Heart right ventricle (tissue), 16 donors: ENCODE data around the gene ZBTB33. TPM values are rescaled to one million over a fixed set of nuclear protein-coding genes. Genes with fewer than 3 reads are reported as not detected.

ENCODE experiments used
- ATAC-seq, 8 donors: fragments of 200-7000 bp; cut with Tn5 transposase; one replicate each; pipeline ENCODE4 v1.9.1; 2020; ENCODE audit warnings: mild to moderate bottlenecking in 8 of 8, moderate library complexity in 8 of 8, moderate number of reproducible peaks in 1 of 8
- DNase-seq, 2 donors: peaks; one replicate each; pipeline ENCODE4 v3.0.0-alpha.2; 2020
- H3K27ac ChIP-seq, 10 donors: fragments of 200-600 bp; sonication (generic) in 2 of 10; one replicate each; pipeline versions ENCODE4 v1.5.0 to v1.8.0; 2020 to 2022; ENCODE audit warnings: mild to moderate bottlenecking in 3 of 10
- H3K27me3 ChIP-seq, 7 donors: fragments of 200-600 bp; one replicate each; pipeline ENCODE4 v1.8.0; 2021 to 2022; ENCODE audit warnings: mild to moderate bottlenecking in 2 of 7
- H3K36me3 ChIP-seq, 9 donors: fragments of 200-600 bp; sonication (generic) in 1 of 9; one replicate each; pipeline versions ENCODE4 v1.5.0 to v1.8.0; 2020 to 2022; ENCODE audit warnings: mild to moderate bottlenecking in 2 of 9
- H3K4me1 ChIP-seq, 9 donors: fragments of 200-600 bp; sonication (generic) in 1 of 9; one replicate each; pipeline versions ENCODE4 v1.5.0 to v1.8.0; 2020 to 2022; ENCODE audit warnings: mild to moderate bottlenecking in 4 of 9
- H3K4me3 ChIP-seq, 10 donors: fragments of 200-600 bp; sonication (generic) in 2 of 10; one replicate each; pipeline versions ENCODE4 v1.5.0 to v1.8.0; 2020 to 2022; ENCODE audit warnings: mild to moderate bottlenecking in 7 of 10, moderate library complexity in 2 of 10
- H3K9me3 ChIP-seq, 11 donors: fragments of 200-600 bp in 10 of 11; sonication (generic) in 2 of 11; one replicate each; pipeline versions ENCODE4 v1.5.0 to v1.8.0; 2013 to 2022; ENCODE audit warnings: mild to moderate bottlenecking in 2 of 11, control low read depth in 1 of 11, moderate library complexity in 1 of 11
- WGBS, 2 donors: extraction: QIAGEN DNeasy Blood & Tissue Kit; methylation state at CpG; one replicate each; pipeline ENCODE4 v1.1.7; 2013; ENCODE audit warnings: inconsistent platforms in 1 of 2; 5-methylcytosine and 5-hydroxymethylcytosine counted together
- intact Hi-C, 10 donors: fragments of 100-400 bp; cut with DNase I; formaldehyde crosslinking; loops; one replicate each; pipeline versions ENCODE4 v1.11.1 to v1.14.2; 2022
- long read RNA-seq, 3 donors: library from polyadenylated mRNA; unstranded; transcript quantifications; one replicate each; pipeline ENCODE4 v2.0.0, GENCODE V29; 2020 to 2021
- polyA plus RNA-seq, 2 donors: library from polyadenylated mRNA; stranded (reverse); fragments of 200-250 nt; gene quantifications; one replicate each; pipeline ENCODE4 v1.2.3, GENCODE V29; 2013
- total RNA-seq, 10 donors: library from RNA; stranded (reverse); fragmentation: NEBNext Ultra II Directional in 3 of 10; extraction: Animal tissue kit (Norgen Biotek cat#: 25700) in 3 of 10; gene quantifications; one replicate each; pipeline versions ENCODE4 v1.2.1 to v1.2.4, GENCODE V29; 2021 to 2023
- TF ChIP-seq, protein P1 (sequence below), 9 donors: fragments of 200-600 bp; sonication (generic) in 2 of 9; IDR thresholded peaks; one replicate each; pipeline versions ENCODE4 v1.5.0 to v1.8.0; 2021 to 2022; ENCODE audit warnings: antibody characterized with exemption in 9 of 9, mild to moderate bottlenecking in 5 of 9, moderate library complexity in 1 of 9
- donor health status: Arrhythmogenic right ventricular cardiomyopathy.
- donor health status: ischemic (EF 13 %, LVEDD 7.1; RV severe dilation, severe dysfunction).
- donor health status: healthy with polysubstance abuse.
- donor health status: DM: no; HTN: yes; CAD: no.
- donor health status: DM: no; HTN: no; CAD: no.
- donor health status: ischemic (EF 25% LVEDD 6.9; RV normal size, moderate dysfunction).
- donor health status: ischemic (EF 25% LVEDD 5.7; RV mildly dilated, moderate dysfunction).
- donor health status: healthy.
- donor health status: DM: yes; HTN: yes; CAD: no.
- donor health status: Ischemic cardiomyopathy.
- donor health status: ischemic (EF 35%, LVEDD 5.7; RV mildly dilated, moderate dysfunction).
- donor health status: nonischemic (EF 11% LVEDD 7.7; RV severe dilation, severe dysfunction).
- donor health status: DM: yes; HTN: yes; CAD: no.
- donor health status: PGD.
- donor health status: ischemic (EF 29% LVEDD 5.4; RV normal size, mild dysfunction).
- donor health status: nonischemic (EF 23%, LVEDD 6.1; RV moderate dilation, normal function).

Gene ZBTB33
- total RNA-seq (1 to 10 TPM; 5.2 to 8.5 (median 6.6) TPM), polyA plus RNA-seq (1 to 10 TPM; 1.8 to 2.5 TPM)
- long read RNA-seq, donor 1, full-length matches to known transcripts: 3 of 8 reads
- long read RNA-seq, donor 1, partial matches to known transcripts: 0 of 8 reads
- long read RNA-seq, donor 1, other reads (novel, unspliced or antisense): 5 of 8 reads
- long read RNA-seq, donor 2, full-length matches to known transcripts: 7 of 10 reads
- long read RNA-seq, donor 2, partial matches to known transcripts: 0 of 10 reads
- long read RNA-seq, donor 2, other reads (novel, unspliced or antisense): 3 of 10 reads
- long read RNA-seq, donor 3, full-length matches to known transcripts: 7 of 9 reads
- long read RNA-seq, donor 3, partial matches to known transcripts: 0 of 9 reads
- long read RNA-seq, donor 3, other reads (novel, unspliced or antisense): 2 of 9 reads

DNA sequence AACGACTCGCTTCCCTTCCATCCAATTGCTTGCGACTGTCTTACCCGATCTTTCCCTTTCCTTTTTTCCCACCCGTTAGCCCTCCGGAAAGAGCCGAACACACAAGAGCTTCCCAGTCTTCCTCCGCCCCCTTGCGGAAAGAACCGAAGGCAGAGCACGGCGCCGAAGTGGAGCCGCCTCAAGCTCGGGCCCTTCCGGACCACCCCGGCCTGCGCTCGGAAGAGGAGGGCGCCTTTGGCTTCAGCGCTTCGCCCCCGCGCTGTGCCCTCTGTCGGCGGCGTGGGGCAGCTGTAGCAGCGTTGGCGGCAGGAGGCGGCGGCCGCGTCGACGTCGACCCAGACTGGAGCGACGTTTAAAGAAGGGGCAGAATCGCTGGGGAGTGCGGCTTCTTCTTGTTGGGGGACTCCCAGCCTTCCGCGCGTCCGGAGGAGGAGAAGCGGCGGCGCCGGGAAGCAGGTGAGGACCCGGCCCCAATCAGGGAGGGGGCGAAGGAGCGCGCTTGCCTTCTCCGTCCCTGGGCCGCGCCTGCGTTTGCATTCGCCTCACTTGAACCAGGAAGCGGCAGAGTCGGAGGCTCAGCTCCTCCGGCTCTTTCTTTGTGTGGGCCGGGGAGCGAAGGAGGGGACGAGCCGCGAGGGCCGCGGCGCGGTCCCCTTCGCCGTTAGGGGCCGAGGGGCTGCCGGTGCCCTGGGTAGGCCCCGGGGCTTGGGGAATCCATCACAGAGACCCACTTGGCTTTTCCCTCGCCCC, at the start of gene ZBTB33:
Gene ZBTB33, plus strand, starts transcription at position 291 of the 750 bp plus-strand sequence. CDS start 2,604 bp downstream, outside the sequence.
- TF ChIP-seq, protein P1, sequence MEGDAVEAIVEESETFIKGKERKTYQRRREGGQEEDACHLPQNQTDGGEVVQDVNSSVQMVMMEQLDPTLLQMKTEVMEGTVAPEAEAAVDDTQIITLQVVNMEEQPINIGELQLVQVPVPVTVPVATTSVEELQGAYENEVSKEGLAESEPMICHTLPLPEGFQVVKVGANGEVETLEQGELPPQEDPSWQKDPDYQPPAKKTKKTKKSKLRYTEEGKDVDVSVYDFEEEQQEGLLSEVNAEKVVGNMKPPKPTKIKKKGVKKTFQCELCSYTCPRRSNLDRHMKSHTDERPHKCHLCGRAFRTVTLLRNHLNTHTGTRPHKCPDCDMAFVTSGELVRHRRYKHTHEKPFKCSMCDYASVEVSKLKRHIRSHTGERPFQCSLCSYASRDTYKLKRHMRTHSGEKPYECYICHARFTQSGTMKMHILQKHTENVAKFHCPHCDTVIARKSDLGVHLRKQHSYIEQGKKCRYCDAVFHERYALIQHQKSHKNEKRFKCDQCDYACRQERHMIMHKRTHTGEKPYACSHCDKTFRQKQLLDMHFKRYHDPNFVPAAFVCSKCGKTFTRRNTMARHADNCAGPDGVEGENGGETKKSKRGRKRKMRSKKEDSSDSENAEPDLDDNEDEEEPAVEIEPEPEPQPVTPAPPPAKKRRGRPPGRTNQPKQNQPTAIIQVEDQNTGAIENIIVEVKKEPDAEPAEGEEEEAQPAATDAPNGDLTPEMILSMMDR (IDR thresholded peaks at IDR 0.05): peak; percentile 30 to 80 (median 65)
- Histone ChIP-seq H3K27me3 (peaks cover 0 to 10% (median 0%) of the 10 kb centered on the region in 7 donors), H3K36me3 (peaks cover 0 to 27% (median 0%) of the 10 kb centered on the region in 9 donors), H3K4me1 (peaks cover 0 to 14% (median 0%) of the 10 kb centered on the region in 9 donors), H3K27ac (peak within 1 kb of the TSS; percentile 60 to 93 (median 89)), H3K4me3 (peak within 1 kb of the TSS; percentile 58 to 82 (median 71)), H3K9me3 (no peaks in the 10 kb centered on the region)
- DNase-seq (peak; percentile 90 to 91), ATAC-seq (peak; percentile 98 to 100 (median 99))
- WGBS, 2 donors: 0% methylated on average over 35 to 75 of the region's 75 CpGs
- intact Hi-C loops: loop anchor here in 2 of 10 donors (2.0 to 10.0 kb wide), 2 partner anchors 58 to 194 kb away; no protein-coding TSS in a partner anchor

- Histone ChIP-seq H3K27me3 (peaks cover 0 to 14% (median 0%) of the 10 kb centered on the region in 7 donors), H3K4me1 (no peaks in the 10 kb centered on the region), H3K27ac (no peak overlapping the region), H3K9me3 (no peaks in the 10 kb centered on the region), H3K36me3 (no peaks in the 10 kb centered on the region), H3K4me3 (no peak overlapping the region)
- intact Hi-C loops: no loop called here
- TF ChIP-seq, protein P1 (IDR thresholded peaks at IDR 0.05): no peak
- 89 to 93% methylated on average over 10 to 11 of the region's 11 CpGs for WGBS, 2 donors
- ATAC-seq (no peak), DNase-seq (no peak)
These were observed 49.8 kb upstream of the ZBTB33 start for GRCh38 chrX:120200851-120201250.

- no peaks in the 10 kb centered on the region for H3K4me1 ChIP-seq
- H3K27ac ChIP-seq: no peak overlapping the region
- H3K36me3 ChIP-seq: no peaks in the 10 kb centered on the region
- intact Hi-C loops: no loop called here
- TF ChIP-seq, protein P1 (IDR thresholded peaks at IDR 0.05): no peak
- no peak overlapping the region for H3K4me3 ChIP-seq
- no peaks in the 10 kb centered on the region for H3K9me3 ChIP-seq
- H3K27me3 ChIP-seq: no peaks in the 10 kb centered on the region
- WGBS, 2 donors: 87% methylated on average over 11 to 12 of the region's 12 CpGs
- ATAC-seq: no peak
- no peak for DNase-seq
These were observed 44.5 kb upstream of the ZBTB33 start for GRCh38 chrX:120205816-120206753.
